Neuron (in vitro differentiated cells): ENCODE results near the gene CCDC85B.

ENCODE experiments used
- H2AFZ ChIP-seq: one replicate; pipeline ENCODE4 v1.6.1; 2013; ENCODE audit warnings: low read depth, mild to moderate bottlenecking, inconsistent platforms, low read length, moderate library complexity
- H3K27me3 ChIP-seq: one replicate; pipeline ENCODE4 v1.6.1; 2013; ENCODE audit warnings: low read length; ENCODE audit not compliant: insufficient read depth
- H3K36me3 ChIP-seq: one replicate; pipeline ENCODE4 v1.6.1; 2013; ENCODE audit warnings: low read length; ENCODE audit not compliant: insufficient read depth
- H3K4me1 ChIP-seq: one replicate; pipeline ENCODE4 v1.6.1; 2013; ENCODE audit warnings: low read length; ENCODE audit not compliant: insufficient read depth
- H3K4me3 ChIP-seq: 2 replicates; pipeline ENCODE4 v1.5.1; 2013; ENCODE audit warnings: mild to moderate bottlenecking, low read length, moderate library complexity
- H3K9me3 ChIP-seq: one replicate; pipeline ENCODE4 v1.6.1; 2013; ENCODE audit warnings: low read length

The CCDC85B gene

DNA sequence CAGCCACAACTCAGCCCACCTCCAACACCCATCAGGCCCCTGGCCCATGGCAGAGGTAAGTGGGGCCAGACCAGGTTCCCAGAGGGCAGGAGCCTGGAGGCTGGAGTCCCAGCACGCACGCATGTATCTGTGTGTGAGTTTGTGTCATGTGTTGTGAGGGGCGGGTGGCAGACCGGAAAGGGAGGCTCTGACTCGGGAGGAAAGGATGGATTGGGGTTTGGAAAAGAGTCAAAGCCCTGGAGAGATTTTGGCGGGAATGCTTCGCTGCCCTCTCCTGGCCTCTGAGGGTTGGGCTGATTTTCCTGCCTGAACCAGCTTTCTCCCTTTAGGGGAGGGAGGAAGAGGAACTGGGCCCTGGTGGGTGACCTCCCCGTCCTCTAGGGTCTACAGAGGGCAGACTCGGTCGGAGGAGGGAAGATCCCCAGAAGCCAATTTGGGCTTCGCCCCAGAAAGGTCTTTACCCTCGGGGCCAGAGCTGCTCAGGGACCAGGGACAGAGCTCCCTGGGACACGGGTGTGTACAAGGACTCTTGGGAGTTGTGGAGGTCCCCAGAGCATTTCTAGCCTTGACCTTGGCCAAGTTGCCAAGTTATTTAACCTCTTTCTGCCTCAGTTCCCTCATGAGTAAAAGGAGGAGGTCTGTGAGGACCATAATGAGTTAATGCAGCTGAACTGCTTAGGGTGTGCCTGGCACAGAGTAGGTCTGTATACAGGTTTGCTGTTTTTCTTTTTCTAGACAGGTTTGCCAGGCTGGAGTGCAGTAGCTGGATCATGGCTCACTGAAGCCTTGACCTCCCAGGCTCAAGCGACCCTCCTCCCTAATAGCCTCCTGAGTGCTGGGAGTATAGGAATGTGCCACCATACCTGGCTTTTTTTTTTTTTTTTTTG lies 21.5 kb downstream of the CCDC85B start:
- Histone ChIP-seq H3K9me3 (no peaks in the 10 kb centered on the region), H3K36me3 (no peaks in the 10 kb centered on the region), H3K27me3 (no peaks in the 10 kb centered on the region), H2AFZ (peak overlapping the region; percentile 33), H3K4me1 (no peaks in the 10 kb centered on the region), H3K4me3 (no peak overlapping the region)

GRCh38 chr11:65912845-65913244 lies 22.4 kb downstream of the CCDC85B start:
- peaks cover 6% of the 10 kb centered on the region for H3K4me1 ChIP-seq
- no peaks in the 10 kb centered on the region for H3K9me3 ChIP-seq
- no peaks in the 10 kb centered on the region for H3K27me3 ChIP-seq
- no peak overlapping the region for H2AFZ ChIP-seq
- H3K4me3 ChIP-seq = no peak overlapping the region
- peaks cover 4% of the 10 kb centered on the region for H3K36me3 ChIP-seq

DNA sequence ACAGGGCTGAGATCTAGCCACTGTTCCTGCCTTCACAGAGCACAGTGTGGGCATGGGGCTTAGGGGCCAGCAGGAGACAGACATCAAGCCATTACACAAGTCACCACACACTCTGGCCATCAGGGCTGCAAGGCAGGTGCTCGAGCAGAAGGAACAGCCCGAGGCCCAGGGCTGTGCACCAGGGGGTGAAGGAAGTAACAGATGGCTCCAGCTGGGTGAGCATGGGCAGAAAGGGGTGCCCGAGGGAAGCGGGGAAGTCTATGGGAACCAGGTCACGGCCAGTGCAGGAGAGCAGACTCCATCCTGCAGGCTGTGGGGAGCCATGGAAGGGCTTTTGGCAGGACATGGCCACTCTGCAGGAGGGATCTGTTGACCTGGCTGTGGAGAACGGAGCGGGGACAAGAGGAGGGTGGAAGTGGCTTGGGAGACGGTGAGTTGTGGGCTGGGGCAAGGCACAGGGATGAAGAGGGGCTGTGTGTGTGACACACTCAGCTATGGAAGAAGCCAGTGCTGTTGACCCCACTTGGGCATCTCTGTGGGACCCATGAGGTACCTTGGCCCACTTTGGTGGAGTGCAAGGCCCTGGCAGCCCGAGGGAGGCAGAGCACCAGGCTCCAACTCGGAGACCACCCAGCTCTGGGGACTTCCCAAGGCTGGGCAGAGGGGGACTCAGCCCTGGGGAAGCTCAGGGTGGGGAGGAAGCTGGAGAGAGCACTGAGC lies 24.8 kb downstream of the CCDC85B start:
- no peak overlapping the region for H3K4me3 ChIP-seq
- H2AFZ ChIP-seq = no peak overlapping the region
- H3K9me3 ChIP-seq = no peaks in the 10 kb centered on the region
- no peaks in the 10 kb centered on the region for H3K27me3 ChIP-seq
- peaks cover 4% of the 10 kb centered on the region for H3K36me3 ChIP-seq
- peaks cover 16% of the 10 kb centered on the region for H3K4me1 ChIP-seq

GRCh38 chr11:65915821-65916251 lies 25.4 kb downstream of the CCDC85B start:
- no peak overlapping the region for H2AFZ ChIP-seq
- peaks cover 22% of the 10 kb centered on the region for H3K4me1 ChIP-seq
- no peak overlapping the region for H3K4me3 ChIP-seq
- H3K9me3 ChIP-seq = no peaks in the 10 kb centered on the region
- H3K27me3 ChIP-seq = no peaks in the 10 kb centered on the region
- peaks cover 4% of the 10 kb centered on the region for H3K36me3 ChIP-seq

DNA sequence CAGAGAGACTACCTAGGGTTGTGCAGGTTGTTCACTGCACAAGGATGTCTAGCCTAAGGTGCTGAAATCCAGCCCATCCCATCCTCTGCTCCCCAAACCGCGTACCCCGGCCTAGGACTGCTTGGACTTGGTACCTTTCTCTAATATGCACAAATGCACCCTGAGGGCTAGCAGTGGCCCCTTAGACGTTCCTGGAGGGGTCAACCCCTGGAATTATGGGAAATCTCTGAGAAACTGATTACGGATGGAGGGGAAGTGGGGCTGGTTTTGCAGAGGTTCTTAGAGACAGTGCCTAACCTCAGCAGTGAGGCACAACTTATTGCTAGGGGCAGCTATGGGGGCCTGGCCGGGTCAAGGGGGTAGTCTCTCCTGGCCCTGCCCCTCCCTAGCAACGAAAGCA lies 25.9 kb downstream of the CCDC85B start:
- Histone ChIP-seq H3K27me3 (no peaks in the 10 kb centered on the region), H2AFZ (no peak overlapping the region), H3K9me3 (no peaks in the 10 kb centered on the region), H3K36me3 (peaks cover 6% of the 10 kb centered on the region), H3K4me1 (peaks cover 23% of the 10 kb centered on the region), H3K4me3 (no peak overlapping the region)

- peaks cover 9% of the 10 kb centered on the region for H3K36me3 ChIP-seq
- H2AFZ ChIP-seq = no peak overlapping the region
- no peaks in the 10 kb centered on the region for H3K9me3 ChIP-seq
- H3K27me3 ChIP-seq = no peaks in the 10 kb centered on the region
- H3K4me3 ChIP-seq = no peak overlapping the region
- H3K4me1 ChIP-seq = peaks cover 23% of the 10 kb centered on the region
These were observed 26.6 kb downstream of the CCDC85B start for GRCh38 chr11:65917077-65917433.

DNA sequence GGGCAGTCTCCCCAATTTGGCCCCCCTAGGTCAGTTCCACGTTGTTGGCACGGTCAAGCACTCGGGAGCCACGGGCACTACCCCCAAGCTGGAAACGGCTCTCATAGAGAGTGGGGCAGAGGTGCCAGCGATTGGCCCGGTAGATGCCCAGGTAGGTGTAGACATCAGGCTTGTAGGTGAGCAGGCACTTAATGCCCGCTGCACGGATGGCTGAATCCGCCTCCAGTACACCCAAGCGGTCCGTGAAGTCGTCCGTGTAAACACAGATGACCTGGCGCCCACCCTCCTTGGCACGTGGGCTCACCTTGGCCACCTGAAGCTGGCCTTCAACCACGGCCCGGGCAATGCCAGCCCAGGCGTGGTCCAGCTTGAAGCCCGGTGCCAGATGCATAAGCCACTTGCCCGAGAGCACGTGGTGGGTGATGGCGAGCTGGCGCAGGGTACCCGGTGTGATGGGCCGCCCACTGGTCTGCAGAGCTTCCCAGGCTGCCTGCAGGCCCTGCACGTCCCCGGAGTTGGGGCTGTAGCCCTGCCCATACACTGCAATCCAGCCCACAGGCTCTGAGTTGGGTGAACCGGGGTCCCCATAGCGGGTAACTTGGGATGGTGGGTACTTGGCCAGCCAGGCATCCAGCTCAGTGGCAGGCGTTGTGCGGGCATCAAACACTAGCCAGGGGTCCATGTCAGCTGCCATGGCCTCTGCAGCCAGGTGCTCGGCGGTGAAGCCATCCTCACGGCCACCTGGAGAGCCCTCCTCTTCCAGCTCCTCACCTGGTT lies 27.1 kb downstream of the CCDC85B start:
- H3K36me3 ChIP-seq = peaks cover 14% of the 10 kb centered on the region
- H2AFZ ChIP-seq = no peak overlapping the region
- no peaks in the 10 kb centered on the region for H3K9me3 ChIP-seq
- no peaks in the 10 kb centered on the region for H3K27me3 ChIP-seq
- H3K4me1 ChIP-seq = peaks cover 23% of the 10 kb centered on the region
- H3K4me3 ChIP-seq = peak overlapping the region; percentile 96

GRCh38 chr11:65918211-65919140 lies 28.0 kb downstream of the CCDC85B start, which contains the start of gene C11orf68:
C11orf68 (minus strand) TSS chr11:65919062; CDS start chr11:65919031, 31 bp downstream.
- H3K27me3 ChIP-seq = no peaks in the 10 kb centered on the region
- peaks cover 23% of the 10 kb centered on the region for H3K4me1 ChIP-seq
- no peaks in the 10 kb centered on the region for H3K9me3 ChIP-seq
- peaks cover 17% of the 10 kb centered on the region for H3K36me3 ChIP-seq
- H2AFZ ChIP-seq = peak within 1 kb of the TSS; percentile 83
- peak within 1 kb of the TSS; percentile 96 for H3K4me3 ChIP-seq

DNA sequence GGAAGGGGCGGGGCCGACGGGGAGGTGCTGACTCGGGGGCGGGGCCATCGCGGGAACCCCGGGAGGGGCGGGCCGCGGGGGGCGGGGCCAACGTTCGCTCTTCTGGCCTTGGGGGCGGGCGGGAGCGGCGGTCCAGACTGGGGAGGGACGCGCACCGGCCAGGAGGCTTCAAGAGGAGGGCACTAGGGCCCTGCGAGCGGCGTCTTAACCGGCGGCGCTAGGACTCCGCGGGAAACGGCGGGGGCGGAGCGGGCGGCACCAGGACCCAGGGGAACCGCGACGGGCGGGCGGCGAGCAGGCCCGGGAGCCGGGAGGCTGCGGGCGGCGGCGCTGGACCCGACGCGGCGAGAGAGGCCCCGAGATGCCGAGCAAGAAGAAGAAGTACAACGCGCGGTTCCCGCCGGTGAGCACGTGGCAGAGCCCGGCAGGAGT lies 28.7 kb downstream of the CCDC85B start, which contains the start of gene DRAP1:
Gene DRAP1 (plus strand): TSS at position 286 of the 432 bp plus-strand sequence. CDS start 76 bp downstream, at position 362.
- peak within 1 kb of the TSS; percentile 83 for H2AFZ ChIP-seq
- peak within 1 kb of the TSS; percentile 96 for H3K4me3 ChIP-seq
- H3K9me3 ChIP-seq = no peaks in the 10 kb centered on the region
- H3K36me3 ChIP-seq = peaks cover 17% of the 10 kb centered on the region
- H3K27me3 ChIP-seq = no peaks in the 10 kb centered on the region
- H3K4me1 ChIP-seq = peaks cover 23% of the 10 kb centered on the region

GRCh38 chr11:65919573-65920371 lies 29.3 kb downstream of the CCDC85B start:
- peaks cover 17% of the 10 kb centered on the region for H3K36me3 ChIP-seq
- peak overlapping the region; percentile 83 for H3K4me3 ChIP-seq
- H3K9me3 ChIP-seq = no peaks in the 10 kb centered on the region
- H3K4me1 ChIP-seq = peaks cover 23% of the 10 kb centered on the region
- no peaks in the 10 kb centered on the region for H3K27me3 ChIP-seq
- peak overlapping the region; percentile 83 for H2AFZ ChIP-seq

GRCh38 chr11:65920372-65920802 lies 29.9 kb downstream of the CCDC85B start:
- peak overlapping the region; percentile 83 for H3K4me3 ChIP-seq

More at GRCh38 chr11:65920372-65920802, 29.9 kb downstream of the CCDC85B start:
- no peaks in the 10 kb centered on the region for H3K9me3 ChIP-seq
- no peaks in the 10 kb centered on the region for H3K27me3 ChIP-seq
- H3K36me3 ChIP-seq = peaks cover 17% of the 10 kb centered on the region
- no peak overlapping the region for H2AFZ ChIP-seq
- H3K4me1 ChIP-seq = peaks cover 23% of the 10 kb centered on the region
